Thyroid gland (tissue), 4 donors: ENCODE measurements around the gene NAA16. TPM values are rescaled to one million over a fixed set of nuclear protein-coding genes. Genes with fewer than 3 reads are reported as not detected.

ENCODE experiments used
- DNase-seq, 2 donors: peaks; one replicate each; pipeline ENCODE4 v3.0.0-alpha.2; 2019
- H3K27ac ChIP-seq, 3 donors: fragments of 200-600 bp; sonication (generic); 1 replicate in 2 of 3; 2 replicates in 1 of 3; pipeline ENCODE4 v1.5.1; 2016 to 2019; ENCODE audit warnings: mild to moderate bottlenecking in 1 of 3, moderate library complexity in 1 of 3
- H3K27me3 ChIP-seq: fragments of 200-600 bp; sonication (generic); one replicate; pipeline ENCODE4 v1.5.1; 2019
- H3K36me3 ChIP-seq, 2 donors: fragments of 200-600 bp; sonication (generic); one replicate each; pipeline ENCODE4 v1.5.1; 2016 to 2019
- H3K4me1 ChIP-seq, 2 donors: fragments of 200-600 bp; sonication (generic); one replicate each; pipeline ENCODE4 v1.5.1; 2017 to 2019
- H3K4me3 ChIP-seq, 3 donors: fragments of 200-600 bp; sonication (generic); replicated peaks in 1 of 3; 1 replicate in 2 of 3; 2 replicates in 1 of 3; pipeline ENCODE4 v1.5.1; 2016; ENCODE audit warnings: mild to moderate bottlenecking in 1 of 3
- H3K9me3 ChIP-seq: fragments of 200-600 bp; sonication (generic); one replicate; pipeline ENCODE4 v1.5.1; 2017
- CTCF ChIP-seq, 6 experiments: fragments of 200-600 bp in 3 of 6; fragments of 450-650 bp in 3 of 6; sonication (generic) in 3 of 6; IDR thresholded peaks; one replicate each; pipeline ENCODE4 v1.5.1; 2016 to 2019; ENCODE audit warnings: antibody characterized with exemption in 6 of 6, mild to moderate bottlenecking in 2 of 6, inconsistent platforms in 1 of 6, moderate library complexity in 1 of 6
- POLR2A ChIP-seq, 2 donors: fragments of 450-650 bp; IDR thresholded peaks; one replicate each; pipeline ENCODE4 v1.6.1; 2017; ENCODE audit warnings: antibody characterized with exemption in 2 of 2, mild to moderate bottlenecking in 2 of 2, moderate library complexity in 1 of 2
- WGBS, 2 donors: methylation state at CpG; one replicate each; pipeline ENCODE4 v1.1.5; 2017; 5-methylcytosine and 5-hydroxymethylcytosine counted together
- intact Hi-C: fragments of 100-400 bp; cut with DNase I; formaldehyde crosslinking; loops from one replicate; pipeline ENCODE4 v1.15.1; 2023
- total RNA-seq, 4 donors: library from RNA; depleted of rRNA; stranded (reverse); fragments of >200 nt; gene quantifications; one replicate each; pipeline ENCODE4 v1.2.3, GENCODE V29; 2016

The NAA16 gene
- total RNA-seq, 4 donors from 2014 or later, result 16.9 to 42.7 (median 19.0) TPM

- TF ChIP-seq CTCF (IDR thresholded peaks at IDR 0.05) (no peak), POLR2A (IDR thresholded peaks at IDR 0.05) (no peak)
- Histone ChIP-seq H3K4me1 (no peaks in the 10 kb centered on the region), H3K4me3 (no peak overlapping the region), H3K9me3 (no peaks in the 10 kb centered on the region), H3K27me3 (no peaks in the 10 kb centered on the region), H3K27ac (no peak overlapping the region), H3K36me3 (no peaks in the 10 kb centered on the region)
- WGBS, 2 donors, result 96 to 98% methylated on average over 4 of the region's 4 CpGs
- intact Hi-C loops, result no loop called here
- DNase-seq, result no peak
These were observed 92.9 kb downstream of the NAA16 start for GRCh38 chr13:41403983-41404382.

- intact Hi-C loops, result no loop called here
These were observed 94.3 kb downstream of the NAA16 start for GRCh38 chr13:41405367-41405766.

GRCh38 chr13:41407380-41407779 lies 96.3 kb downstream of the NAA16 start:
- no peaks in the 10 kb centered on the region for H3K4me1 ChIP-seq
- 58 to 63% methylated on average over 3 of the region's 3 CpGs for WGBS, 2 donors
- no peak overlapping the region for H3K4me3 ChIP-seq
- H3K9me3 ChIP-seq, result no peaks in the 10 kb centered on the region
- DNase-seq, result no peak
- H3K27me3 ChIP-seq, result no peaks in the 10 kb centered on the region
- intact Hi-C loops, result no loop called here
- H3K36me3 ChIP-seq, result no peaks in the 10 kb centered on the region
- TF ChIP-seq POLR2A (IDR thresholded peaks at IDR 0.05), result no peak
- no peak for TF ChIP-seq CTCF (IDR thresholded peaks at IDR 0.05)
- no peak overlapping the region for H3K27ac ChIP-seq

More at GRCh38 chr13:41405367-41405766, 94.3 kb downstream of the NAA16 start:
- WGBS, 2 donors, result 35 to 36% methylated on average over 2 of the region's 2 CpGs
- Histone ChIP-seq H3K4me3 (no peak overlapping the region), H3K27ac (no peak overlapping the region), H3K4me1 (no peaks in the 10 kb centered on the region), H3K9me3 (no peaks in the 10 kb centered on the region), H3K36me3 (no peaks in the 10 kb centered on the region), H3K27me3 (no peaks in the 10 kb centered on the region)
- no peak for TF ChIP-seq POLR2A (IDR thresholded peaks at IDR 0.05)
- no peak for TF ChIP-seq CTCF (IDR thresholded peaks at IDR 0.05)
- DNase-seq, result no peak

DNA sequence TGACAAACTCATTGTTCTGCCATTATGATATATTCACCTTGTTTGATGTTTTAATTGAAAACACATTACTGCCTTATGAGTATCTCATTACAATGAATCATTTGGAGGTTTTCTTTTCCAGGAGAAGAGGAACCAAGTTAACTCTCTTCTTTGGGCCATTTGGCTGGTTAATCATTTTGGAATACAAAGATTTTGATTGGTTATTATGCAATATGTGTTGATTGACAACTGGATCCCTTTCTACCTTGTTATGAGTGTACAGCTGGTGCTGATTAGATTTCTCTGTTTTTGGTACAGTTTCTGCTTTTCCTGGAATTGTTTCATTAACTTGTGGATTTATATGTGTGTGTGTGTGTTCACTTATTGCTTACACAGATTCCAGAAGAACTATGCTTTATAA lies 97.1 kb downstream of the NAA16 start:
- Histone ChIP-seq H3K9me3 (no peaks in the 10 kb centered on the region), H3K4me1 (no peaks in the 10 kb centered on the region), H3K36me3 (no peaks in the 10 kb centered on the region), H3K27ac (no peak overlapping the region), H3K4me3 (no peak overlapping the region), H3K27me3 (no peaks in the 10 kb centered on the region)
- no peak for TF ChIP-seq CTCF (IDR thresholded peaks at IDR 0.05)
- no peak for TF ChIP-seq POLR2A (IDR thresholded peaks at IDR 0.05)
- no peak for DNase-seq
- intact Hi-C loops, result no loop called here

DNA sequence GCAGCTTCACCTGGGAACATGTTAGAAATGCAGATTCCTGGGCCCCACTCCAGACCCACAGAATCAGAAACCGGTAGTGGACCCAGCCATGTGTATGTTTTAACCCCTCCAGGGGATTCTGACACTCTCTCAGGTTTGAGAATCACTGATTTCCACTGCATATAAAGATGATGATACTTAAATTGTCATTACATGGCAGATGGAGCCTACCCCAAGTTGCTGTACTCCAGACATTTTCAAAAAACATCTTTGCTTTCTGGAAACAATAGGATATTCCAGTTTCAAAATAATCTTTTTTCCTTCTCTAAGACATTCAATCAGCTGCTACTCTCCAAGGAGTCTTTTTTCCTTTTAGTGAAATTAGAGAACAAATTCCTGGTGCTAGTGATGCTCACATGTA lies 97.7 kb downstream of the NAA16 start:
- Histone ChIP-seq H3K9me3 (no peaks in the 10 kb centered on the region), H3K27me3 (no peaks in the 10 kb centered on the region), H3K4me1 (no peaks in the 10 kb centered on the region), H3K36me3 (no peaks in the 10 kb centered on the region), H3K27ac (no peak overlapping the region), H3K4me3 (no peak overlapping the region)
- TF ChIP-seq POLR2A (IDR thresholded peaks at IDR 0.05) (no peak), CTCF (IDR thresholded peaks at IDR 0.05) (no peak)
- intact Hi-C loops, result no loop called here
- 42 to 43% methylated on average over 1 of the region's 1 CpG for WGBS, 2 donors
- DNase-seq, result no peak
